HepG2 (cell line): ENCODE data around the gene MLX. TPM values are rescaled to one million over a fixed set of nuclear protein-coding genes. Genes with fewer than 3 reads are reported as not detected.

Experiments
- ATAC-seq: fragments of 200-7000 bp; cut with Tn5 transposase; 3 replicates; pipeline ENCODE4 v1.9.1; 2020; ENCODE audit warnings: mild to moderate bottlenecking, moderate library complexity
- BruUV-seq: library from RNA; stranded (reverse); fragments of 400-500 nt; replicated peaks from 2 replicates; lab custom pipeline; 2021; lab: Mats Ljungman, UMichigan
- CTCF ChIA-PET: fragments of 300-600 bp; formaldehyde crosslinking; extraction: SDS; loops from one replicate; lab custom pipeline; 2021; ENCODE audit warnings: low total read pairs, inconsistent platforms, low intra/inter-chr PET ratio; lab: Yijun Ruan, JAX
- POLR2A ChIA-PET: fragments of 350-600 bp; sonication (Branson Sonifier 250); formaldehyde crosslinking; loops from one replicate; lab custom pipeline; 2020; ENCODE audit warnings: antibody characterized with exemption, inconsistent platforms; lab: Yijun Ruan, JAX
- DNase-seq: peaks from one replicate; pipeline ENCODE4 v3.0.0-alpha.2; 2015; ENCODE audit warnings: low spot score
- FAIRE-seq: peaks from 3 replicates; lab custom pipeline; 2011; peaks lifted over from hg19 to GRCh38; lab: Jason Lieb, UNC
- H2AFZ ChIP-seq: one replicate; pipeline ENCODE4 v1.6.1; 2011; ENCODE audit warnings: low read length, inconsistent platforms
- H3K27ac ChIP-seq: fragments of 300-600 bp; 3 replicates; pipeline ENCODE4 v1.8.0; 2011; ENCODE audit warnings: mixed run types, mild to moderate bottlenecking, mixed read lengths, low read length, inconsistent platforms; ENCODE audit not compliant: insufficient read depth; ENCODE audit errors: extremely low read length
- H3K27me3 ChIP-seq, 2 experiments: fragments of 200-600 bp in 1 of 2; 2 replicates in 1 of 2; 3 replicates in 1 of 2; pipeline versions ENCODE4 v1.6.0 to v1.8.0; 2011; ENCODE audit warnings: low read length in 2 of 2, mild to moderate bottlenecking in 2 of 2, moderate library complexity in 2 of 2, inconsistent platforms in 1 of 2; ENCODE audit not compliant: insufficient read depth in 2 of 2, control insufficient read depth in 1 of 2
- H3K36me3 ChIP-seq, 2 experiments: fragments of 200-600 bp in 1 of 2; replicated peaks in 1 of 2; 2 replicates in 1 of 2; 3 replicates in 1 of 2; pipeline versions ENCODE4 v1.5.1 to v1.8.0; 2011; ENCODE audit warnings: low read length in 2 of 2, inconsistent platforms in 1 of 2; ENCODE audit not compliant: insufficient read depth in 2 of 2, control insufficient read depth in 1 of 2
- H3K4me1 ChIP-seq: 2 replicates; pipeline ENCODE4 v1.5.1; 2012; ENCODE audit warnings: low read length, inconsistent platforms; ENCODE audit not compliant: insufficient read depth
- H3K4me2 ChIP-seq: 2 replicates; pipeline ENCODE4 v1.6.0; 2011; ENCODE audit warnings: low read depth, low read length, inconsistent platforms
- H3K4me3 ChIP-seq, 3 experiments: fragments of 200-600 bp in 1 of 3; sonication (generic), shearing (Covaris generic) in 1 of 3; replicated peaks in 1 of 3; 2 replicates each; pipeline ENCODE4 v1.5.1; 2011 to 2016; ENCODE audit warnings: low read length in 3 of 3, inconsistent platforms in 2 of 3, low read depth in 2 of 3, mild to moderate bottlenecking in 2 of 3, control low read depth in 1 of 3, mixed read lengths in 1 of 3; ENCODE audit not compliant: insufficient read depth in 1 of 3
- H3K79me2 ChIP-seq: one replicate; pipeline ENCODE4 v1.6.1; 2011; ENCODE audit warnings: low read length, inconsistent platforms; ENCODE audit not compliant: insufficient read depth
- H3K9ac ChIP-seq: 2 replicates; pipeline ENCODE4 v1.6.0; 2011; ENCODE audit warnings: mild to moderate bottlenecking, low read depth, low read length, inconsistent platforms; ENCODE audit not compliant: insufficient read depth
- H3K9me3 ChIP-seq: 2 replicates; pipeline ENCODE4 v1.5.1; 2012; ENCODE audit warnings: mild to moderate bottlenecking, low read length
- H4K20me1 ChIP-seq: 2 replicates; pipeline ENCODE4 v1.6.0; 2011; ENCODE audit warnings: inconsistent platforms, mild to moderate bottlenecking, low read length, moderate library complexity; ENCODE audit not compliant: insufficient read depth
- AGO2 ChIP-seq: fragments of 200-400 bp; formaldehyde crosslinking; optimal IDR thresholded peaks from 2 replicates; pipeline ENCODE3; 2017; ENCODE audit warnings: mild to moderate bottlenecking, low read depth, low read length, moderate library complexity
- CBFB ChIP-seq: sonication (generic); formaldehyde crosslinking; IDR thresholded peaks from 2 replicates; pipeline ENCODE4 v1.4.0; 2020; ENCODE audit warnings: missing genetic modification reagents
- CTCF ChIP-seq: sonication (generic); formaldehyde crosslinking; IDR thresholded peaks from 2 replicates; pipeline ENCODE4 v1.5.0; 2020; ENCODE audit warnings: mild to moderate bottlenecking, missing genetic modification reagents, moderate library complexity
- HNRNPLL ChIP-seq: fragments of 200-400 bp; formaldehyde crosslinking; IDR thresholded peaks from 2 replicates; pipeline ENCODE4 v1.6.1; 2017; ENCODE audit warnings: mild to moderate bottlenecking, low read depth, low read length; ENCODE audit not compliant: poor library complexity, severe bottlenecking
- KDM5B ChIP-seq: sonication (generic); formaldehyde crosslinking; IDR thresholded peaks from 2 replicates; pipeline ENCODE4 v1.4.0; 2020; ENCODE audit warnings: missing genetic modification reagents, mild to moderate bottlenecking, borderline replicate concordance
- RBFOX2 ChIP-seq: fragments of 200-400 bp; formaldehyde crosslinking; IDR thresholded peaks from 2 replicates; pipeline ENCODE4 v1.6.1; 2017; ENCODE audit warnings: low read depth, mild to moderate bottlenecking, low read length
- REL ChIP-seq: sonication (generic); formaldehyde crosslinking; conservative IDR thresholded peaks from 2 replicates; pipeline ENCODE4 v1.8.0; 2022; ENCODE audit warnings: mild to moderate bottlenecking, missing genetic modification reagents, moderate library complexity
- SAP130 ChIP-seq: IDR thresholded peaks from 2 replicates; pipeline ENCODE4 v1.6.1; 2016; ENCODE audit warnings: low read depth
- TRIM24 ChIP-seq: sonication (generic); formaldehyde crosslinking; IDR thresholded peaks from 2 replicates; pipeline ENCODE4 v1.8.0; 2022; ENCODE audit warnings: mild to moderate bottlenecking, missing genetic modification reagents
- ZC3H13 ChIP-seq: sonication (generic); formaldehyde crosslinking; IDR thresholded peaks from 2 replicates; pipeline ENCODE4 v1.8.1; 2023; ENCODE audit warnings: mild to moderate bottlenecking, missing genetic modification reagents, moderate library complexity
- ZKSCAN8 ChIP-seq: IDR thresholded peaks from 2 replicates; pipeline ENCODE4 v1.6.1; 2016; ENCODE audit warnings: borderline replicate concordance, missing genetic modification reagents, missing compliant biosample characterization
- ZNF281 ChIP-seq: sonication (generic); formaldehyde crosslinking; IDR thresholded peaks from 2 replicates; pipeline ENCODE4 v1.4.0; 2020; ENCODE audit warnings: missing genetic modification reagents, borderline replicate concordance
- ZNF687 ChIP-seq: sonication (generic); formaldehyde crosslinking; IDR thresholded peaks from 2 replicates; pipeline ENCODE4 v1.5.1; 2020; ENCODE audit warnings: mild to moderate bottlenecking, missing genetic modification reagents, moderate library complexity
- ZNF776 ChIP-seq: sonication (generic); formaldehyde crosslinking; IDR thresholded peaks from 2 replicates; pipeline ENCODE4 v1.4.0; 2020; ENCODE audit warnings: mild to moderate bottlenecking, missing genetic modification reagents
- ZSCAN29 ChIP-seq: sonication (generic); formaldehyde crosslinking; conservative IDR thresholded peaks from 2 replicates; pipeline ENCODE4 v1.4.0; 2020; ENCODE audit warnings: mild to moderate bottlenecking, missing genetic modification reagents
- WGBS: methylation state at CpG from one replicate; pipeline ENCODE4 v1.1.6; 2017; ENCODE audit warnings: low lambda C conversion rate; 5-methylcytosine and 5-hydroxymethylcytosine counted together
- in situ Hi-C: cut with HindIII; loops from 2 replicates; pipeline ENCODE4 v1.10.0; 2017; ENCODE audit warnings: low pct_unique_long_range_greater_than_20kb; ENCODE audit not compliant: extremely low pct_ligation_motif_present
- intact Hi-C: fragments of 100-400 bp; cut with micrococcal nuclease; formaldehyde crosslinking; loops from one replicate; pipeline ENCODE4 v1.10.0; 2022; ENCODE audit not compliant: unreplicated experiment
- polyA plus RNA-seq, 8 experiments: library from polyadenylated mRNA; depleted of rRNA in 3 of 8; stranded (reverse) in 7 of 8; unstranded in 1 of 8; fragments of >200 nt; fragmentation: Illumina TruSeq in 4 of 8; extraction: Trizol in 4 of 8; gene quantifications; 2 replicates each; pipeline versions ENCODE4 v1.2.1 to v1.2.3, GENCODE V29; 2011 to 2016; ENCODE audit warnings: low read depth in 4 of 8, missing spikeins in 1 of 8, mixed read lengths in 1 of 8; ENCODE audit not compliant: insufficient read depth in 1 of 8
- total RNA-seq, 5 experiments: library from RNA; depleted of rRNA; stranded (reverse); fragments of >200 nt; fragmentation: Illumina TruSeq; extraction: Trizol; gene quantifications; 2 replicates each; pipeline ENCODE4 v1.2.3, GENCODE V29; 2016; ENCODE audit warnings: low read depth in 1 of 5

The MLX gene
- total and polyA plus RNA-seq, 2 of the 13 experiments (the other 11 are each of a cell fraction or from before 2014, with no cell fraction given), result 38.9 to 74.4 TPM

- ChIA-PET CTCF (no interaction called here), POLR2A (interaction anchor here (6.1 kb wide), 1 partner anchor 12 kb away, joined by 45 read pairs; the partner anchor contains the start of gene NAGLU)
- Histone ChIP-seq H2AFZ (no peak overlapping the region), H3K36me3 (peaks cover 0 to 8% of the 10 kb centered on the region in 2 experiments; a peak in 1 of 5 replicates), H4K20me1 (no peaks in the 10 kb centered on the region), H3K27ac (no peak overlapping the region), H3K9me3 (no peaks in the 10 kb centered on the region), H3K4me2 (0 out of 2 replicates have a peak overlapping the region, but pooled peaks have one; percentile 6), H3K4me3 (no peak overlapping the region), H3K9ac (no peak overlapping the region), H3K27me3 (no peaks in the 10 kb centered on the region), H3K4me1 (peaks cover 65% of the 10 kb centered on the region), H3K79me2 (peaks cover 3% of the 10 kb centered on the region)
- DNase-seq (no peak), ATAC-seq (no peak), FAIRE-seq (no peak)
- 92% methylated on average over 74 of the region's 74 CpGs for WGBS
- in situ Hi-C loops (no loop called here), intact Hi-C loops (no loop called here)
- BruUV-seq, result no TSS peak
- no peak for TF ChIP-seq ZKSCAN8 (CRISPR knock-in tag)
- TF ChIP-seq REL (CRISPR knock-in tag), result no peak
- TF ChIP-seq CTCF (CRISPR knock-in tag), result peak; percentile 33
- peak; percentile 43 for TF ChIP-seq ZNF687 (CRISPR knock-in tag)
- TF ChIP-seq ZNF281 (CRISPR knock-in tag), result no peak
- TF ChIP-seq ZC3H13 (CRISPR knock-in tag), result peak; percentile 80
- no peak for TF ChIP-seq TRIM24
- TF ChIP-seq ZSCAN29 (CRISPR knock-in tag), result no peak
- TF ChIP-seq HNRNPLL, result peak; percentile 63
- TF ChIP-seq SAP130, result 0 out of 2 replicates have a peak, but pooled peaks have one; percentile 17
- TF ChIP-seq CBFB, result 0 out of 2 replicates have a peak, but pooled peaks have one; percentile 17
- TF ChIP-seq KDM5B (CRISPR knock-in tag), result peak; percentile 35; the same call in 1 of the 2 replicates
- TF ChIP-seq RBFOX2, result peak; percentile 77
- peak; percentile 87 for TF ChIP-seq AGO2
- TF ChIP-seq ZNF776 (CRISPR knock-in tag), result peak; percentile 61; the same call in 1 of the 2 replicates
Observed at GRCh38 chr17:42548070-42548837, 18.6 kb upstream of the MLX start.
